CD8-positive, alpha-beta memory T cell (primary cell): ENCODE data around the gene C12orf57. TPM values are rescaled to one million over a fixed set of nuclear protein-coding genes. Genes with fewer than 3 reads are reported as not detected.

ENCODE experiments used
- CTCF ChIA-PET: fragments of 350-600 bp; sonication (Branson Sonifier 250); formaldehyde crosslinking; loops from one replicate; lab custom pipeline; 2021; ENCODE audit warnings: antibody characterized with exemption; lab: Charles Lee
- POLR2A ChIA-PET: fragments of 350-600 bp; sonication (Branson Sonifier 250); formaldehyde crosslinking; loops from one replicate; lab custom pipeline; 2021; ENCODE audit warnings: antibody characterized with exemption; lab: Charles Lee
- DNase-seq, 5 donors: peaks; one replicate each; pipeline versions ENCODE4 v3.0.0 to v3.0.0-alpha.2; 2020 to 2022; ENCODE audit warnings: mixed read lengths in 1 of 5
- H3K27ac ChIP-seq: one replicate; pipeline ENCODE4 v1.7.0; 2013; ENCODE audit warnings: low read depth, mild to moderate bottlenecking, low read length, moderate library complexity
- H3K27me3 ChIP-seq: 2 replicates; pipeline ENCODE4 v1.7.0; 2013; ENCODE audit warnings: low read length, mild to moderate bottlenecking; ENCODE audit not compliant: insufficient read depth, poor library complexity, severe bottlenecking
- H3K36me3 ChIP-seq: 2 replicates; pipeline ENCODE4 v1.7.0; 2013; ENCODE audit warnings: mild to moderate bottlenecking, low read length, moderate library complexity; ENCODE audit not compliant: insufficient read depth
- H3K4me1 ChIP-seq: 2 replicates; pipeline ENCODE4 v1.7.0; 2013; ENCODE audit warnings: mild to moderate bottlenecking, low read length, moderate library complexity; ENCODE audit not compliant: insufficient read depth
- H3K4me3 ChIP-seq: 2 replicates; pipeline ENCODE4 v1.7.0; 2013; ENCODE audit warnings: mild to moderate bottlenecking, low read length
- H3K9me3 ChIP-seq: 2 replicates; pipeline ENCODE4 v1.7.0; 2013; ENCODE audit warnings: mild to moderate bottlenecking, low read length
- H3K27ac Mint-ChIP-seq, 8 donors: one replicate each; pipeline ENCODE4 v1.8.0; 2020 to 2021; ENCODE audit warnings: mixed read lengths in 8 of 8, mild to moderate bottlenecking in 6 of 8, inconsistent platforms in 3 of 8, moderate library complexity in 3 of 8
- H3K27me3 Mint-ChIP-seq, 2 donors: one replicate each; pipeline ENCODE4 v1.8.0; 2020 to 2021; ENCODE audit warnings: mixed read lengths in 2 of 2, mild to moderate bottlenecking in 1 of 2, moderate library complexity in 1 of 2
- H3K36me3 Mint-ChIP-seq, 3 donors: one replicate each; pipeline ENCODE4 v1.8.0; 2020 to 2021; ENCODE audit warnings: mixed read lengths in 3 of 3, inconsistent platforms in 1 of 3, mild to moderate bottlenecking in 1 of 3
- H3K4me1 Mint-ChIP-seq, 3 donors: one replicate each; pipeline ENCODE4 v1.8.0; 2020 to 2021; ENCODE audit warnings: mixed read lengths in 3 of 3, inconsistent platforms in 1 of 3, mild to moderate bottlenecking in 1 of 3
- H3K4me3 Mint-ChIP-seq, 7 donors: one replicate each; pipeline ENCODE4 v1.8.0; 2020 to 2021; ENCODE audit warnings: mixed read lengths in 7 of 7, mild to moderate bottlenecking in 6 of 7, moderate library complexity in 4 of 7, inconsistent platforms in 2 of 7
- H3K9me3 Mint-ChIP-seq, 5 donors: one replicate each; pipeline ENCODE4 v1.8.0; 2020 to 2022; ENCODE audit warnings: mixed read lengths in 5 of 5, mild to moderate bottlenecking in 3 of 5, moderate library complexity in 2 of 5, inconsistent platforms in 1 of 5
- polyA plus RNA-seq: library from polyadenylated mRNA; unstranded; fragments of 300-500 nt; fragmentation: Illumina TruSeq; gene quantifications from one replicate; pipeline ENCODE4 v1.2.3, GENCODE V29; 2021
- total RNA-seq, 2 experiments: library from RNA; stranded (reverse); gene quantifications; one replicate each; pipeline ENCODE4 v1.2.3, GENCODE V29; 2021

The C12orf57 gene
- total and polyA plus RNA-seq, 3 experiments from 2014 or later = 259 to 304 (median 297) TPM

- no peaks in the 10 kb centered on the region for H3K27me3 ChIP-seq
- Mint-ChIP-seq H3K4me3 (peak overlapping the region; percentile 96 to 100 (median 100)), H3K4me1 (peaks cover 40 to 56% (median 50%) of the 10 kb centered on the region in 3 donors), H3K27ac (peak overlapping the region; percentile 84 to 100 (median 100)), H3K36me3 (peaks cover 0 to 75% (median 18%) of the 10 kb centered on the region in 3 donors), H3K9me3 (no peaks in the 10 kb centered on the region), H3K27me3 (no peaks in the 10 kb centered on the region)
- H3K27ac ChIP-seq = peak overlapping the region; percentile 86
- ChIA-PET POLR2A (interaction anchor here (0.6 to 1.4 kb wide), 3 partner anchors 20 to 26 kb away, joined by 3 to 6 read pairs (median 6); partner anchors contain the start of genes C12orf57 and RNU7-1), CTCF (interaction anchor here (1.2 to 3.5 kb wide), 5 partner anchors 9 to 48 kb away, joined by 3 to 61 read pairs (median 7); partner anchors contain the start of genes C12orf57 and RNU7-1)
- peaks cover 53% of the 10 kb centered on the region for H3K36me3 ChIP-seq
- no peaks in the 10 kb centered on the region for H3K9me3 ChIP-seq
- H3K4me3 ChIP-seq = peak overlapping the region; percentile 81
- H3K4me1 ChIP-seq = peaks cover 39% of the 10 kb centered on the region
- no peak for DNase-seq
Observed at GRCh38 chr12:6970096-6970527, 26.3 kb downstream of the C12orf57 start.

- Mint-ChIP-seq H3K4me1 (peaks cover 28 to 43% (median 29%) of the 10 kb centered on the region in 3 donors), H3K9me3 (no peaks in the 10 kb centered on the region), H3K36me3 (peaks cover 0 to 76% (median 13%) of the 10 kb centered on the region in 3 donors), H3K27ac (no peak overlapping the region), H3K4me3 (peak overlapping the region in 2 of 7 donors; percentile 12 to 18), H3K27me3 (no peaks in the 10 kb centered on the region)
- no peak for DNase-seq
- no peak overlapping the region for H3K27ac ChIP-seq
- no peak overlapping the region for H3K4me3 ChIP-seq
- H3K36me3 ChIP-seq = peaks cover 57% of the 10 kb centered on the region
- ChIA-PET POLR2A (interaction anchor here (0.5 kb wide), 1 partner anchor 45 kb away, joined by 3 read pairs; no protein-coding TSS in a partner anchor), CTCF (interaction anchor here (1.0 to 3.5 kb wide), 6 partner anchors 22 to 134 kb away, joined by 3 to 13 read pairs (median 4); partner anchors contain the start of genes C12orf57, LPCAT3, PTPN6 and RNU7-1)
- H3K4me1 ChIP-seq = peaks cover 26% of the 10 kb centered on the region
- no peaks in the 10 kb centered on the region for H3K27me3 ChIP-seq
- H3K9me3 ChIP-seq = no peaks in the 10 kb centered on the region
Observed at GRCh38 chr12:6974180-6974579, 30.4 kb downstream of the C12orf57 start.

- H3K4me1 Mint-ChIP-seq = peaks cover 20 to 32% (median 22%) of the 10 kb centered on the region in 3 donors
- H3K27ac Mint-ChIP-seq = peak overlapping the region in 5 of 8 donors; percentile 6 to 79 (median 46)
- H3K27ac ChIP-seq = no peak overlapping the region
- no peak overlapping the region for H3K4me3 ChIP-seq
- no peaks in the 10 kb centered on the region for H3K27me3 Mint-ChIP-seq
- H3K36me3 ChIP-seq = peaks cover 61% of the 10 kb centered on the region
- peaks cover 17% of the 10 kb centered on the region for H3K4me1 ChIP-seq
- H3K27me3 ChIP-seq = no peaks in the 10 kb centered on the region
- H3K9me3 ChIP-seq = no peaks in the 10 kb centered on the region
- ChIA-PET POLR2A (no interaction called here), CTCF (interaction anchor here (1.0 to 3.5 kb wide), 7 partner anchors 24 to 106 kb away, joined by 3 to 13 read pairs (median 4); partner anchors contain the start of genes C12orf57, LPCAT3, PTPN6 and RNU7-1)
- no peak for DNase-seq
- H3K36me3 Mint-ChIP-seq = peaks cover 0 to 79% (median 13%) of the 10 kb centered on the region in 3 donors
- no peak overlapping the region for H3K4me3 Mint-ChIP-seq
- no peaks in the 10 kb centered on the region for H3K9me3 Mint-ChIP-seq
Observed at GRCh38 chr12:6975297-6976032, 31.6 kb downstream of the C12orf57 start.

- no peaks in the 10 kb centered on the region for H3K27me3 ChIP-seq
- H3K4me3 ChIP-seq = no peak overlapping the region
- CTCF ChIA-PET = interaction anchor here (0.6 to 1.9 kb wide), 3 partner anchors 16 to 131 kb away, joined by 3 to 4 read pairs (median 4); no protein-coding TSS in a partner anchor
- H3K27ac ChIP-seq = no peak overlapping the region
- peaks cover 76% of the 10 kb centered on the region for H3K36me3 ChIP-seq
- peaks cover 3% of the 10 kb centered on the region for H3K4me1 ChIP-seq
- Mint-ChIP-seq H3K36me3 (peaks cover 0 to 86% (median 16%) of the 10 kb centered on the region in 3 donors), H3K9me3 (no peaks in the 10 kb centered on the region), H3K4me3 (no peak overlapping the region), H3K27ac (peak overlapping the region in 1 of 8 donors; percentile 50), H3K27me3 (no peaks in the 10 kb centered on the region), H3K4me1 (peaks cover 2 to 12% (median 3%) of the 10 kb centered on the region in 3 donors)
- POLR2A ChIA-PET = no interaction called here
- DNase-seq = no peak
- H3K9me3 ChIP-seq = no peaks in the 10 kb centered on the region
Observed at GRCh38 chr12:6977653-6978052, 33.8 kb downstream of the C12orf57 start.

- DNase-seq = no peak
- Histone ChIP-seq H3K27me3 (no peaks in the 10 kb centered on the region), H3K27ac (no peak overlapping the region), H3K4me3 (no peak overlapping the region), H3K9me3 (no peaks in the 10 kb centered on the region), H3K4me1 (no peaks in the 10 kb centered on the region), H3K36me3 (peaks cover 76% of the 10 kb centered on the region)
- Mint-ChIP-seq H3K4me1 (peaks cover 0 to 6% (median 0%) of the 10 kb centered on the region in 3 donors), H3K27ac (peak overlapping the region in 3 of 8 donors; percentile 3 to 50 (median 50)), H3K9me3 (no peaks in the 10 kb centered on the region), H3K36me3 (peaks cover 0 to 90% (median 16%) of the 10 kb centered on the region in 3 donors), H3K27me3 (no peaks in the 10 kb centered on the region), H3K4me3 (no peak overlapping the region)
- ChIA-PET CTCF (interaction anchor here (1.3 to 1.9 kb wide), 2 partner anchors 17 to 130 kb away, joined by 3 to 4 read pairs; no protein-coding TSS in a partner anchor), POLR2A (no interaction called here)
Observed at GRCh38 chr12:6978188-6978587, 34.4 kb downstream of the C12orf57 start.

- no peaks in the 10 kb centered on the region for H3K27me3 Mint-ChIP-seq
- Histone ChIP-seq H3K9me3 (no peaks in the 10 kb centered on the region), H3K27ac (no peak overlapping the region), H3K4me1 (no peaks in the 10 kb centered on the region), H3K4me3 (no peak overlapping the region), H3K36me3 (peaks cover 79% of the 10 kb centered on the region), H3K27me3 (no peaks in the 10 kb centered on the region)
- peaks cover 0 to 6% (median 0%) of the 10 kb centered on the region in 3 donors for H3K4me1 Mint-ChIP-seq
- POLR2A ChIA-PET = no interaction called here
- H3K36me3 Mint-ChIP-seq = peaks cover 0 to 92% (median 18%) of the 10 kb centered on the region in 3 donors
- CTCF ChIA-PET = interaction anchor here (1.3 kb wide), 1 partner anchor 130 kb away, joined by 3 read pairs; no protein-coding TSS in a partner anchor
- H3K27ac Mint-ChIP-seq = peak overlapping the region in 3 of 8 donors; percentile 3 to 50 (median 12)
- no peaks in the 10 kb centered on the region for H3K9me3 Mint-ChIP-seq
- no peak for DNase-seq
- no peak overlapping the region for H3K4me3 Mint-ChIP-seq
Observed at GRCh38 chr12:6978611-6979011, 34.8 kb downstream of the C12orf57 start.

GRCh38 chr12:6979021-6979420 is 35.2 kb downstream of the C12orf57 start:
- no peaks in the 10 kb centered on the region for H3K27me3 Mint-ChIP-seq
- DNase-seq = no peak
- POLR2A ChIA-PET = interaction anchor here (0.6 kb wide), 1 partner anchor 21 kb away, joined by 5 read pairs; no protein-coding TSS in a partner anchor
- peaks cover 0 to 91% (median 17%) of the 10 kb centered on the region in 3 donors for H3K36me3 Mint-ChIP-seq
- Histone ChIP-seq H3K27ac (no peak overlapping the region), H3K36me3 (peaks cover 76% of the 10 kb centered on the region), H3K9me3 (no peaks in the 10 kb centered on the region), H3K4me1 (no peaks in the 10 kb centered on the region), H3K4me3 (no peak overlapping the region), H3K27me3 (no peaks in the 10 kb centered on the region)
- peak overlapping the region in 3 of 8 donors; percentile 60 to 86 (median 63) for H3K27ac Mint-ChIP-seq
- CTCF ChIA-PET = no interaction called here
- no peaks in the 10 kb centered on the region for H3K9me3 Mint-ChIP-seq
- H3K4me1 Mint-ChIP-seq = peaks cover 0 to 2% (median 0%) of the 10 kb centered on the region in 3 donors
- H3K4me3 Mint-ChIP-seq = no peak overlapping the region
